Transverse colon (tissue), 4 donors: ENCODE measurements around the gene TAX1BP1. TPM values are rescaled to one million over a fixed set of nuclear protein-coding genes. Genes with fewer than 3 reads are reported as not detected.

Experiments used
- DNase-seq: peaks from one replicate; pipeline ENCODE4 v3.0.0-alpha.2; 2019
- H3K27ac ChIP-seq, 4 donors: fragments of 200-600 bp; sonication (generic); 2 replicates each; pipeline ENCODE4 v1.5.1; 2016 to 2018; ENCODE audit warnings: inconsistent platforms in 4 of 4
- H3K27me3 ChIP-seq: fragments of 200-600 bp; sonication (generic); 2 replicates; pipeline ENCODE4 v1.5.1; 2017; ENCODE audit warnings: inconsistent platforms
- H3K36me3 ChIP-seq, 4 donors: fragments of 200-600 bp; sonication (generic); 2 replicates each; pipeline ENCODE4 v1.5.1; 2017 to 2019; ENCODE audit warnings: inconsistent platforms in 4 of 4
- H3K4me1 ChIP-seq, 4 donors: fragments of 200-600 bp; sonication (generic); 2 replicates each; pipeline ENCODE4 v1.5.1; 2017 to 2020; ENCODE audit warnings: inconsistent platforms in 4 of 4
- H3K4me3 ChIP-seq, 4 donors: fragments of 200-600 bp; sonication (generic); 1 replicate in 1 of 4; 2 replicates in 3 of 4; pipeline versions ENCODE4 v1.5.1 to v1.6.1; 2017 to 2019; ENCODE audit warnings: inconsistent platforms in 4 of 4
- H3K9me3 ChIP-seq, 2 donors: fragments of 200-600 bp; sonication (generic); 2 replicates each; pipeline ENCODE4 v1.5.1; 2017 to 2019; ENCODE audit warnings: inconsistent platforms in 2 of 2
- CTCF ChIP-seq, 5 experiments: fragments of 200-600 bp in 3 of 5; fragments of 450-650 bp in 2 of 5; sonication (generic) in 3 of 5; IDR thresholded peaks; 1 replicate in 2 of 5; 2 replicates in 3 of 5; pipeline ENCODE4 v1.5.1; 2016 to 2017; ENCODE audit warnings: antibody characterized with exemption in 5 of 5, inconsistent platforms in 3 of 5, mild to moderate bottlenecking in 2 of 5, moderate library complexity in 1 of 5
- EP300 ChIP-seq: sonication (generic); formaldehyde crosslinking; IDR thresholded peaks from one replicate; pipeline ENCODE4 v1.6.1; 2017; ENCODE audit warnings: antibody characterized with exemption, low read depth
- POLR2A ChIP-seq: fragments of 450-650 bp; IDR thresholded peaks from one replicate; pipeline ENCODE4 v1.6.1; 2016; ENCODE audit warnings: antibody characterized with exemption, mild to moderate bottlenecking, moderate library complexity
- POLR2AphosphoS5 ChIP-seq, 3 donors: sonication (generic); formaldehyde crosslinking; IDR thresholded peaks; one replicate each; pipeline ENCODE4 v1.6.1; 2016; ENCODE audit warnings: antibody characterized with exemption in 3 of 3
- WGBS, 2 donors: methylation state at CpG; one replicate each; pipeline ENCODE4 v1.1.5; 2018; ENCODE audit warnings: low coverage in 1 of 2; 5-methylcytosine and 5-hydroxymethylcytosine counted together
- in situ Hi-C, 4 donors: fragments of 200-750 bp; cut with MboI; loops; one replicate each; pipeline versions ENCODE4 v1.15.0 to v1.15.1; 2017; ENCODE audit warnings: low sequenced_read_pairs in 3 of 4, low pct_ligation_motif_present in 1 of 4, low pct_unique_long_range_greater_than_20kb in 1 of 4
- intact Hi-C: fragments of 100-400 bp; cut with DNase I; formaldehyde crosslinking; loops from one replicate; pipeline ENCODE4 v1.15.1; 2023; ENCODE audit warnings: low total_unique reads
- total RNA-seq, 4 donors: library from RNA; depleted of rRNA; stranded (reverse); fragments of >200 nt; gene quantifications; one replicate each; pipeline ENCODE4 v1.1.0, GENCODE V29; 2016

Gene TAX1BP1
- total RNA-seq, 4 donors from 2014 or later, result 67.9 to 133 (median 123) TPM

GRCh38 chr7:27840760-27841364, 100.9 kb downstream of the TAX1BP1 start:
- TF ChIP-seq POLR2AphosphoS5 (IDR thresholded peaks at IDR 0.05) (no peak), POLR2A (no peak), CTCF (IDR thresholded peaks at IDR 0.05) (no peak)
- DNase-seq, result no peak
- no peaks in the 10 kb centered on the region for H3K9me3 ChIP-seq
- intact Hi-C loops, result no loop called here
- no peaks in the 10 kb centered on the region for H3K36me3 ChIP-seq
- no peak overlapping the region for H3K27ac ChIP-seq
- in situ Hi-C loops, result no loop called here
- H3K27me3 ChIP-seq, result no peaks in the 10 kb centered on the region
- H3K4me1 ChIP-seq, result no peaks in the 10 kb centered on the region
- 93 to 100% methylated on average over 2 to 18 of the region's 18 CpGs for WGBS, 2 donors
- H3K4me3 ChIP-seq, result no peak overlapping the region

- no peak for DNase-seq
- in situ Hi-C loops (no loop called here), intact Hi-C loops (no loop called here)
- H3K27me3 ChIP-seq, result no peaks in the 10 kb centered on the region
- no peak overlapping the region for H3K4me3 ChIP-seq
- H3K9me3 ChIP-seq, result no peaks in the 10 kb centered on the region
- TF ChIP-seq POLR2A, result no peak
- no peak for TF ChIP-seq EP300
- TF ChIP-seq CTCF (IDR thresholded peaks at IDR 0.05), result no peak
- TF ChIP-seq POLR2AphosphoS5 (IDR thresholded peaks at IDR 0.05), result no peak
- no peaks in the 10 kb centered on the region for H3K4me1 ChIP-seq
- H3K36me3 ChIP-seq, result no peaks in the 10 kb centered on the region
- 79 to 82% methylated on average over 11 to 14 of the region's 14 CpGs for WGBS, 2 donors
- no peak overlapping the region for H3K27ac ChIP-seq
These were observed 102.2 kb downstream of the TAX1BP1 start for GRCh38 chr7:27842094-27842692.

- no peak for TF ChIP-seq POLR2A
- TF ChIP-seq EP300, result no peak
- no peak for TF ChIP-seq POLR2AphosphoS5 (IDR thresholded peaks at IDR 0.05)
- TF ChIP-seq CTCF (IDR thresholded peaks at IDR 0.05), result no peak
- 79 to 84% methylated on average over 9 of the region's 9 CpGs for WGBS, 2 donors
- intact Hi-C loops, result no loop called here
These were observed 102.9 kb downstream of the TAX1BP1 start for GRCh38 chr7:27842851-27843250.

GRCh38 chr7:27843584-27844305, 103.8 kb downstream of the TAX1BP1 start:
- H3K36me3 ChIP-seq, result no peaks in the 10 kb centered on the region
- H3K9me3 ChIP-seq, result no peaks in the 10 kb centered on the region
- in situ Hi-C loops, result no loop called here
- TF ChIP-seq EP300 (no peak), CTCF (IDR thresholded peaks at IDR 0.05) (no peak), POLR2A (no peak), POLR2AphosphoS5 (IDR thresholded peaks at IDR 0.05) (no peak)
- H3K27me3 ChIP-seq, result no peaks in the 10 kb centered on the region
- H3K27ac ChIP-seq, result no peak overlapping the region
- no peak for DNase-seq
- no peaks in the 10 kb centered on the region for H3K4me1 ChIP-seq
- intact Hi-C loops, result no loop called here
- WGBS, 2 donors, result 96% methylated on average over 15 of the region's 15 CpGs; no CpG with 5 or more reads in 1 of the 2 donors
- H3K4me3 ChIP-seq, result no peak overlapping the region

More at GRCh38 chr7:27842851-27843250, 102.9 kb downstream of the TAX1BP1 start:
- Histone ChIP-seq H3K9me3 (no peaks in the 10 kb centered on the region), H3K4me3 (no peak overlapping the region), H3K36me3 (no peaks in the 10 kb centered on the region), H3K27me3 (no peaks in the 10 kb centered on the region), H3K4me1 (no peaks in the 10 kb centered on the region), H3K27ac (no peak overlapping the region)
- in situ Hi-C loops, result no loop called here
- no peak for DNase-seq
